ENCODE data around the gene PIK3R4.

DNA sequence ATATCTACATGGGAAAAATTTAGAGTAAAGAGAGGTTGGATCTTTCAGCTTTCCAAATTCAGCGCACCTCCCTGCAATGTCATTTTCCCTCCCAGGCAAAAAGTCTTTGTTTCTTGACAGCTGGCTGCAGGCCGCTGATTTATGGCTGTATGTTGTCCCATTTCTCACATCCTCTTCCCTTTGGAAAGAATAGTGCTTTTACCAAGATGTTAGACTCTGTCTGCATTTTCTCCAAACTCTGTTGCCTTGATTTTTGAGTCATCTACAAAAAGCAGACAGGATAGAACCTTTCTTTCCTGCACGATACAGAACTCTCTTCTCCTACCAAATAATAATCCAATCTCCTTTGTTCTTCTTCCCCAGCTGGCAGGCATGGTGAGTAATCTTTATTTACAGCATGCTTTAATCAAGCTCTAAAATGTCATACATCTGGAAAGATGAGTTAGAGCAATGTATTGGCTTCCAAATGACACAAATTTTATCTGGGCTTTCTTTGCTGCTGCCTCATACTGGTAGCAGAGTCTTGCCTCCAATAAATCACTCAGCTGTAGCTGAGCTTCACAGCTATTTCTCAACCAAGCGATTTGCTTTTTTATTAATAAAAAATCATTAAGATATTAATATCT, 101.9 kb downstream of the PIK3R4 start:
- TF ChIP-seq, protein P1, sequence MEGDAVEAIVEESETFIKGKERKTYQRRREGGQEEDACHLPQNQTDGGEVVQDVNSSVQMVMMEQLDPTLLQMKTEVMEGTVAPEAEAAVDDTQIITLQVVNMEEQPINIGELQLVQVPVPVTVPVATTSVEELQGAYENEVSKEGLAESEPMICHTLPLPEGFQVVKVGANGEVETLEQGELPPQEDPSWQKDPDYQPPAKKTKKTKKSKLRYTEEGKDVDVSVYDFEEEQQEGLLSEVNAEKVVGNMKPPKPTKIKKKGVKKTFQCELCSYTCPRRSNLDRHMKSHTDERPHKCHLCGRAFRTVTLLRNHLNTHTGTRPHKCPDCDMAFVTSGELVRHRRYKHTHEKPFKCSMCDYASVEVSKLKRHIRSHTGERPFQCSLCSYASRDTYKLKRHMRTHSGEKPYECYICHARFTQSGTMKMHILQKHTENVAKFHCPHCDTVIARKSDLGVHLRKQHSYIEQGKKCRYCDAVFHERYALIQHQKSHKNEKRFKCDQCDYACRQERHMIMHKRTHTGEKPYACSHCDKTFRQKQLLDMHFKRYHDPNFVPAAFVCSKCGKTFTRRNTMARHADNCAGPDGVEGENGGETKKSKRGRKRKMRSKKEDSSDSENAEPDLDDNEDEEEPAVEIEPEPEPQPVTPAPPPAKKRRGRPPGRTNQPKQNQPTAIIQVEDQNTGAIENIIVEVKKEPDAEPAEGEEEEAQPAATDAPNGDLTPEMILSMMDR (conservative IDR thresholded peaks at IDR 0.05 in 1 of 2, IDR thresholded peaks at IDR 0.05 in 1 of 2; ENCODE audit: extremely low read depth in 1 of 2, insufficient read depth in 1 of 2, low read depth in 1 of 2, low read length in 2 of 2), result no peak
- TF ChIP-seq EZH2 (IDR thresholded peaks at IDR 0.05; ENCODE audit: borderline replicate concordance, low read length), result no peak

All from mammary epithelial cell (primary cell).